Activated CD4-positive, alpha-beta T cell treated with anti-CD3 and anti-CD28 coated beads for 48 hours (primary cell): ENCODE measurements around the gene RPS14.
"Not testable (repeated sequence)": the region's sequence is repeated elsewhere in the genome, so short reads cannot be mapped to it uniquely, and the experiment has no call there.

Experiments
- DNase-seq: peaks from one replicate; pipeline ENCODE4 v3.0.0-alpha.2; 2020

The RPS14 gene

GRCh38 chr5:150443242-150444075, 6.1 kb downstream of the RPS14 start:
- DNase-seq = no peak

GRCh38 chr5:150442699-150443080, 6.8 kb downstream of the RPS14 start:
- DNase-seq = no peak

DNA sequence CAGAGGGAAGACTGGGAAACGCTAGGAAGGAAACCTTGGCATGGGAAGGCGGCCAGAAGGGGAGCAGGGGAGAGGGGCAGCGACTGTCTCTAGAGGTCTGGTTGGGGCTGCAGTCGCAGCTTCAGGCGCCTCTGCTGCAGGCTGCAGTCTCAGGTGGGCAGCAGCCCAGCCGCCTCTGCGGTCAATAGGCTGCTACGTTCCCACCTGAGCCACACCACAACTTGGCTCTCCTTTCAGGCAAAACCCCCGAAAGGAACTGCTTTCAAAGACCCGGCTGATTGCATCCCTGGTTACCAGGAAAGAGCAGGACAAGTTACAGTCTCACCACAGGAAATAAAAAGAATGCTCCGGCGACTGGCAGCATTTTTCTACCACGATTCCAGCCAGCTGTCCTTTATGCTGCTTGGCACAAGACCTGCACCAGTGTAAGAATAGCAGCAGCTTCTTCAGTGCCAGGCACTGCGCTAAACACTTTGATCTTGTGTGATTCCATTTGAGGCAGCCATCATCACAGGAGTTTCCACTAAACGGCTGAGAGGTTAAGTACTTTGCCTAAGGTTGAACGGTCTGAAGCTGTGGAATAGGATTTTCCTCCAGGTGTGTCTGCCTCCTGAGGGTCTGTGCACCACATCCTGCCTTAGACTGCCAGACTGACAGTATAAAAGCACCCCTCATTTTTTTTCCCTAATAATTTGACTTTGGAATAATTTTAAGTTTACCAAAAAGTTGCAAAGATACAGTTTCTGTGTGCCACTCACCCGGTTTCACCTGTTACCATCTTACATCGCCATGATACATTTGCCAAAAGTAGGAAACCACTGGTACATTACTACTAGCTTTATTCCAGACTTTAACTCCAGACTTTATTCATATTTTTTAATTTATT, 7.5 kb downstream of the RPS14 start:
- DNase-seq = no peak

GRCh38 chr5:150440948-150441812, 8.4 kb downstream of the RPS14 start:
- DNase-seq = no peak

DNA sequence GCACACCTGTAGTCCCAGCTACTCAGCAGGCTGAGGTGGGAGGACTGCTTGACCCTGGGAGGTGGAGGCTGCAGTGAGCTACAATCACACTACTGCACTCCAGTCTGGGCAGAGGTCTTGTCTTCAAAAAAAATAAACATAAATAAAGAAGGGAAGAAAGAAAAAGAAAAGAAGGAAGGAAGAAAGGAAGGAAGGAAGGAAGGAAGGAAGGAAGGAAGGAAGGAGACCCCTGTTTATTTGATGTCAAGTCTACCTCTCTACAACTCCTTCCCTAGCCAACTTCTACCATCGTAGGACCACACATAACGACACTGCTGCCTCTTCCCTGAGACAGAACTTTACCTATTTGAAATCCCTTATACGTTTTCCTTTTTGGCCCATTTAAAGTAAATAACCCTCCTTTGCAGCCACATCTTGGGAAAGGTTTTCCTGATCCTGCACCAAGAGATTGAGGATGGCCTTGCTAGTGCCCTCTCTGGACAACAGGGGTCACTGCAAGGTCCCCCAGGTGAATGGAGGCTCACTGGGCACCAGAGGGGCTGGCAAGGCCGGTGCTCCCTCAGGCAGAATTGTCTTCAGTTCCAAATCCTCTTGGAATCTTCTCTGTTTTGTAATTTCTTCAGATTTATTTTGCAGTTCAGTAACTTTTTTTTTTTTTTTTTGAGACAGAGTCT, 10.5 kb downstream of the RPS14 start:
- DNase-seq = no peak

GRCh38 chr5:150436141-150436680, 13.3 kb downstream of the RPS14 start:
- peak; percentile 96 for DNase-seq

- no peak for DNase-seq
Observed at GRCh38 chr5:150434464-150434863, 15.1 kb downstream of the RPS14 start.

DNA sequence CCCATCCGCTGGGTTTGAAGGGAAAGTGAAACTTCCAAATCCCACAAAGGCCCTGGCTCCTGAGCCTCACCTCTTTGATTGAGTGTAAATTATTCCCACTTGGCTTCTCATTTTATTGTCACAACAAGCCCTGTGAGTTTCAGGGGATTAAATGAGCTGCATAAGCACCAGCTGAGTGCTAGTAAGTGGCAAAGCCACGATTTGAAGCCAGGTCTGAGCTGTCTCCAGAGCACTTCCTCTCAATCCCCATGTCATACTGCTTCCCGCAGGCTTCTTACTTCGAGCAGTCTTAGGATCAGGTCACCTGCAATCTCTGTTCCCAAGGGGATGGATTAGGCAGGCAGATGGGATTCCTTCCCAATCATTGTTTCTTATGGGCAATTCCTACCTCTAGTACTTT, 18.0 kb downstream of the RPS14 start:
- no peak for DNase-seq

- no peak for DNase-seq
Observed at GRCh38 chr5:150431048-150431447, 18.5 kb downstream of the RPS14 start.

DNA sequence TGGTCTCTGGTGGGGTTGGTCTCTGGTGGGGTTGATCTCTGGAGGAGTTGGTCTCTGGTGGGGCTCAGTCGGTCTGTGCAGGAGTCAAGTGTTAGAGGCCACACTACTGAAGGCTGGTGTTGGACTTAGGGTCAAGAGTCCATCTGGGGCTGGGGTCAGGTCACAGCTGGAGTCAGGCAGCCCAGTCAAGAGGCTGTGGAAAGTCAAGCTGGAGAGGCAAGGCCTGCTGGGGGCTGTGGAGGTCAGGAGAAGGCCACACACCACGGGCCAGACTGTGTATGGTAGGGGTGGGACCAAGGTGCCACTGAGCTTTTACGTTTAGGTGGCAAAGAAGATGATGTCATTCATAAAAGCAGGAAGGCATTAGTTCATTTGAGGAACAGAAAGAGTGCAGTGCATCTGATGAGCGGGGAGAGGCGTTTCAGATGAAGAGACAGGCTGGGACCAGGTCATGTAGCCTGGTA, 20.1 kb downstream of the RPS14 start:
- no peak for DNase-seq

- no peak for DNase-seq
Observed at GRCh38 chr5:150428978-150429377, 20.6 kb downstream of the RPS14 start.

DNA sequence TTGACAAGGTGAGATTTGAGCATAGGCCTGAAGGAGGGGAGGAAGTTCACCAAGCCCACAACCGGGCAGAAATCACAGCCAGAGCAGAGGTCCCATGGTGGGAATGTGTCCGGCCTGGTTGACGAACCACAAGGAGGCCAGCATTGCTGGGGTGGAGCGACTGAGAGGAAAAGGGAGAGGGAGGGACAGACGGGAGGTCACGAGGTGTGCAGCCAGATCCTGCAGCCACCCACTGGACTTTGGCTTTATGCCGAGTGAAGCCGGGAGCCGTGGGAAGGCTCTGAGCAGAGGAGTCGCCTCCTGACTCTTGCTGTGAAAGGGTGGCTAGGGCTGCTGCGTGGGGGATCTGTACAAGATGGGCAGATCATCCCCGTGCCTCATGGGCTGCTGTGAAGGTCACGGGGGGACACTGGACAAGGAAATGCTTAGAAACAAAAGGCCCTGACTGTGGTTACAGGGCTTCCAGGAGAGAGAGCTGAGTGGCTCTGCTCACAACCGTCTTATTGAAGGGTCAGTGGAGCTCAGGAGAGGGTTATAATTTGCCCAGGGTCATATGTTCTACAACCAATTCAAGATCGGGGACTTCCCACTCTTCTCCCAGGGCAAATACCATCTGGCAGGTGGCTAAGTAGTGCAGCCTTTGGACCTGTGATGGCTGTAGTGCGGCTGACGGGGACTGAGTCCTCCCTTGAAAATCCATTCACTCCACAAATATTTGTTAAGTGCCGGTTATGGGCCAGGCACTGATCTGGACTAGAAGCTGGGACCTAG, 21.2 kb downstream of the RPS14 start:
- DNase-seq = no peak

DNA sequence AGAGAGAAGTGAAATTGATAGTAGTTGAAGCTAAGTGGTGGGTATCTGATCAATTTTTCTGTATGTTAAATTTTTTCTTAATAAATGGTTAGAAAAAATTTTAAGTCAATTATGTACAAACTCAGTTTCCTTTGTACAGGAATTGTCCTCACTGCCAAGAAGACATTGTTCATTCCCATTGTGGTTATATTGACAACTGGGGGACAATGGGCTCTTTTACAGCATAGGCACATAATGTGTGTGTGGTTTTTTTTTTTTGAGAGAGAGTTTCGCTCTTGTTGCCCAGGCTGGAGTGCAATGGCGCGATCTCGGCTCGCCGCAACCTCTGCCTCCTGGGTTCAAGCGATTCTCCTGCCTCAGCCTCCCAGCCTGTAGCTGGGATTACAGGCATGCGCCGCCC, 23.4 kb downstream of the RPS14 start:
- not testable (repeated sequence) for DNase-seq

DNA sequence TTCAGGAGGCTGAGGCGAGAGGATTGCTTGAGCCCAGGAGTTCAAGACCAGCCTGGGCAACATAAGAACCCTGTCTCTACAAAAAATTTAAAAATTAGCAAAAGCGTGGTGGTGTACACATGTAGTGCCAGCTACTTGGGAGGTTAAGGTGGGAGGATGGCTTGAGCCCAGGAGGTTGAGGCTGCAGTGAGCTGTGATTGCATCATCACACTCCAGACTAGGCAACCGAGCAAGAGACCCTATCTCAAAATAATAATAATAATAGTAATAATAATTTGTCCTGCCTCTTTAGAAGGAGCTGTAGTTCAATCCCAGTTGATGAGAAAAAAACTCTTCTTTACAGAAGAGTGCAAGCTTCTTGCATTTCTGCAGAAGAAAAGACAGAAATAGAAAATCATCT, 26.8 kb downstream of the RPS14 start:
- no peak for DNase-seq

- DNase-seq = no peak
Observed at GRCh38 chr5:150422075-150422474, 27.5 kb downstream of the RPS14 start.

GRCh38 chr5:150419630-150420270, 29.8 kb downstream of the RPS14 start:
- no peak for DNase-seq

GRCh38 chr5:150413902-150414790, 35.4 kb downstream of the RPS14 start:
- not testable (repeated sequence) for DNase-seq

- no peak for DNase-seq
Observed at GRCh38 chr5:150413176-150413901, 36.2 kb downstream of the RPS14 start.
